Measurements from ENCODE around the gene KCNJ16. TPM values are rescaled to one million over a fixed set of nuclear protein-coding genes. Genes with fewer than 3 reads are reported as not detected.

Gene KCNJ16
- total RNA-seq, 2 donors from 2014 or later = 0.28 TPM; not detected in 1

DNA sequence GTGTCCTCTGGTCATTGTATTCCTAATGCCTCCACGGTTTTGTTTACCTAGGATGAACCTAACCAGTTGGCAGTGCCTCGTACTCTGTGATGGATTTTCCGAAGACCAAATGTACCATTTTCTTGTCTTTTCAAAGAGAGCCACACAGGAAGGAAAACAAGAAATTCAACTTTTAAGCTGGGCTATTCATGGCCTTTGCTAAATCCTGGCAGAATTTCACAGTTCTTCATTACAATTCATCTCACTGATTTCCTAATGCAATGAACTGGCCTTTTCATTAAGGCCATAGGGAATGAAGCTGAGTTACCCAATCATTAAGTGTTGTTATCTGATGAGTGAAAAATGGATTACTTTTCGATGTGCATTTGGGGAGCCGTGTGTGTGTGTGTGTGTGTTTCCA lies 7.9 kb upstream of the KCNJ16 start:
- Histone ChIP-seq H3K9me3 (no peaks in the 10 kb centered on the region), H3K4me3 (no peak overlapping the region), H3K27ac (no peak overlapping the region), H3K27me3 (replicated peaks; ENCODE audit: insufficient read depth) (no peaks in the 10 kb centered on the region), H3K4me1 (ENCODE audit: control insufficient read depth in 1 of 2, low read depth in 2 of 2) (no peaks in the 10 kb centered on the region), H3K36me3 (no peaks in the 10 kb centered on the region)
- DNase-seq (ENCODE audit: low spot score) (no peak), ATAC-seq (ENCODE audit: insufficient number of reproducible peaks, low FRiP score, low read depth) (no peak)
- TF ChIP-seq, protein P1, sequence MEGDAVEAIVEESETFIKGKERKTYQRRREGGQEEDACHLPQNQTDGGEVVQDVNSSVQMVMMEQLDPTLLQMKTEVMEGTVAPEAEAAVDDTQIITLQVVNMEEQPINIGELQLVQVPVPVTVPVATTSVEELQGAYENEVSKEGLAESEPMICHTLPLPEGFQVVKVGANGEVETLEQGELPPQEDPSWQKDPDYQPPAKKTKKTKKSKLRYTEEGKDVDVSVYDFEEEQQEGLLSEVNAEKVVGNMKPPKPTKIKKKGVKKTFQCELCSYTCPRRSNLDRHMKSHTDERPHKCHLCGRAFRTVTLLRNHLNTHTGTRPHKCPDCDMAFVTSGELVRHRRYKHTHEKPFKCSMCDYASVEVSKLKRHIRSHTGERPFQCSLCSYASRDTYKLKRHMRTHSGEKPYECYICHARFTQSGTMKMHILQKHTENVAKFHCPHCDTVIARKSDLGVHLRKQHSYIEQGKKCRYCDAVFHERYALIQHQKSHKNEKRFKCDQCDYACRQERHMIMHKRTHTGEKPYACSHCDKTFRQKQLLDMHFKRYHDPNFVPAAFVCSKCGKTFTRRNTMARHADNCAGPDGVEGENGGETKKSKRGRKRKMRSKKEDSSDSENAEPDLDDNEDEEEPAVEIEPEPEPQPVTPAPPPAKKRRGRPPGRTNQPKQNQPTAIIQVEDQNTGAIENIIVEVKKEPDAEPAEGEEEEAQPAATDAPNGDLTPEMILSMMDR (IDR thresholded peaks at IDR 0.05) = no peak

DNA sequence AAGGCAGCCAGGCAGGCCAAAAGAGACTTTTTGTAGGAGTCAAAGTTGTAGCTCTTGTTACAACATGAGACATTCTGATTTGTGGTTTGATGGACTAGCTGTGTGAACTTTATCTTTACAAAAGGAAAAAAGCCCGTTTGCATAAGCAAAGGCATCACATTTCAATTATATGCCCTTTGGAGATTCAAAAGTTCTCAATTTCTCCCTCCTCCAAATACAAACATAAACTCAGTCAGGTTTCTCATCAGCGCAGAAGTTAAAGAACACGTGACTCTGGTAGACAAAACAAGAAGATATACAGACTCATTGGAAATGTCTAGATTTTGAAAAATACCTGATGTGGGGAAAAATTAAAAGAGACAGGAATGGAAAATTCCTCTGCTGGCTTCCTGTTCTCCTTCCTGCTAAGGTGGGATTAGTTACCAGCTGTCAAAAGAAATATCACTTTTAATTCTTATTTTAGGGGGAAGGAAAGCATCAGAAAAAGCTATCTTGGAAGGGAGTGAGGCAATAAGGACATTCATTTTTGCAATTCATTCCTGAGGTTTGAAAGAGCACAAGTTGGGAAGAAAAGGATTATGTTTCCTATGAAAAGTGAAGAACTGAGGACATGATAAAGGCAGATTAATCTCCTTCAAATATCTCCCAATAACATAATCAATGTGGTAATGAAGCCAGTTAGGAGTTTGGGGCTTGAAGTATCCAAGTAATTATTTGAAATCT lies 4.6 kb upstream of the KCNJ16 start:
- DNase-seq (ENCODE audit: low spot score) (no peak), ATAC-seq (ENCODE audit: insufficient number of reproducible peaks, low FRiP score, low read depth) (no peak)
- Histone ChIP-seq H3K4me3 (no peak overlapping the region), H3K27ac (no peak overlapping the region), H3K36me3 (no peaks in the 10 kb centered on the region), H3K27me3 (replicated peaks; ENCODE audit: insufficient read depth) (no peaks in the 10 kb centered on the region), H3K9me3 (no peaks in the 10 kb centered on the region), H3K4me1 (ENCODE audit: control insufficient read depth in 1 of 2, low read depth in 2 of 2) (no peaks in the 10 kb centered on the region)
- TF ChIP-seq, protein P1 (IDR thresholded peaks at IDR 0.05) = no peak

DNA sequence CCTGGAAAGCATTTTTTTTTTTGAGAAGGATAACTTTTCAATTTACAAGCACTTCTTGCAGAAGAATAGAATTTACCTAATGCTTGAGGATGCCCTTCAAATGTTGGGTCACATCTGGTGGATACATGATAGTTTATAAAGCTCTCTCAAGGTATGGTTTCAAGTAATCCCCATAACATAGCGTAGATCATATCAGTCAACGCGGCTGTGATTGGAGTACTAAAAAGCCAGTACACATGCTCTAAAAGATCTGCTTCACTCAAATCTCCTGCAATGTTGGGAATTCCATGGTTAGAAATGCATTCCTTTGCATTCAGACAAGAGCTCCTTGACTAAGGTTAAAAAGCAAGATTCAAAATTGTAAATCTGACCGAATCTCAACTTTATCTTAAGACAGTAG lies 3.9 kb upstream of the KCNJ16 start:
- ATAC-seq (ENCODE audit: insufficient number of reproducible peaks, low FRiP score, low read depth) = no peak
- Histone ChIP-seq H3K27ac (no peak overlapping the region), H3K4me3 (no peak overlapping the region), H3K9me3 (no peaks in the 10 kb centered on the region), H3K27me3 (replicated peaks; ENCODE audit: insufficient read depth) (no peaks in the 10 kb centered on the region), H3K36me3 (no peaks in the 10 kb centered on the region), H3K4me1 (ENCODE audit: control insufficient read depth in 1 of 2, low read depth in 2 of 2) (no peaks in the 10 kb centered on the region)
- no peak for DNase-seq (ENCODE audit: low spot score)
- TF ChIP-seq, protein P1 (IDR thresholded peaks at IDR 0.05) = no peak

DNA sequence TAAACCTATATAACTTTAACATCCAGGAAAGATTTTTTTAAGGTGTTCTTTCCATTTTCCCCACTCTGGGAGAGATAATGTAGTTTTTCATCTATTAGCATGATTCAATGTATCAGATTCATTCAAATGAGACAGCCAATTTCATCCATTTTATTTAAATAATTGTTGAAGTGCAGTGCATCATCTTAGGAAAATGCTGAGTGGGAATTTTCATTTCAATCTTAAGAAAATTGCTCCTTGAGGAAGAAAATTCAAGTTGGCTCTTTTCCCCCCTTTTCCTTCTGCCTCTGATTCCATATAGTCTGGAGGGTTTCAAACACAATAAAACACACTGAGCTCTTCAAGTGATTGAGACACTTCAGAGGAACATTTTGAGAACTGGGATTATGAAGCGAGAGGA lies 3.4 kb upstream of the KCNJ16 start:
- Histone ChIP-seq H3K36me3 (no peaks in the 10 kb centered on the region), H3K4me1 (ENCODE audit: control insufficient read depth in 1 of 2, low read depth in 2 of 2) (no peaks in the 10 kb centered on the region), H3K4me3 (no peak overlapping the region), H3K27ac (no peak overlapping the region), H3K9me3 (no peaks in the 10 kb centered on the region), H3K27me3 (replicated peaks; ENCODE audit: insufficient read depth) (no peaks in the 10 kb centered on the region)
- DNase-seq (ENCODE audit: low spot score) (no peak), ATAC-seq (ENCODE audit: insufficient number of reproducible peaks, low FRiP score, low read depth) (no peak)
- TF ChIP-seq, protein P1 (IDR thresholded peaks at IDR 0.05) = no peak

DNA sequence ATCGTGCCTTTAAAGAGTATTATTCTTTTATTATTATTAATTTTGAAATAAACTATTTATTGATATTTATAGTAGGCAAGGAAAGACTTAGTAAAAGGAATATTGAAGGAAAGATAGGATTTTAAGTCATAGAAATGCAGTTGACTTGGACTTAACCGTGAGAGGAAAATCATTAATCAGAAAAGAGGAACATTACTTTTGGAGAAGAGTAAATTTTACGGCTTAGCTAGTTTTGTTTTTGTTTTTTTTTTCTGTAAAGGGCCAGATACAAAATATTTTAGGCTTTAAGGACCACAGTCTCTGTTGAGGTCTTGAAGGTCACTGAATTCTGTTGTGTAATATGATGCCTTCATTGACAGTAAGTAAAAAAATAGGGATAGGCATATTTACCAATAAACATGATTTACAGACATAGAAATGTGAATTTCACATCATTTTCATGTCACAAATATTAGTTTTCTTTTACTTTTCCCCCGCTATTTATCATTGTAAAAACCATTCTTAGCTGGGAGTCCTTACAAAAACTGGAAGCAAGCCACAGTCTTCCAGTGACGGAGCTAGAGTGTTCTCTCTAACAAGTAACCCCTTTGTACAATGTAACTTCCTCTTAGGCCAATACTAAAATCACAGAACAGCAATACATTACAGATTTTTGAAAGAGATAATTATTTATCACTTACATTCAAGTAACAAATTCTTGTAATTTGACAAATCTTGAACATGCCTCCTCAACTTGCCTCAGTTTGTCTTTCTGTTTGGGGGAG lies 2.3 kb upstream of the KCNJ16 start:
- H3K4me1 ChIP-seq (ENCODE audit: control insufficient read depth in 1 of 2, low read depth in 2 of 2) = no peaks in the 10 kb centered on the region
- H3K27me3 ChIP-seq (replicated peaks; ENCODE audit: insufficient read depth) = no peaks in the 10 kb centered on the region
- no peak overlapping the region for H3K4me3 ChIP-seq
- TF ChIP-seq, protein P1 (IDR thresholded peaks at IDR 0.05) = no peak
- H3K27ac ChIP-seq = no peak overlapping the region
- no peaks in the 10 kb centered on the region for H3K36me3 ChIP-seq
- DNase-seq (ENCODE audit: low spot score) (no peak), ATAC-seq (ENCODE audit: insufficient number of reproducible peaks, low FRiP score, low read depth) (no peak)
- H3K9me3 ChIP-seq = no peaks in the 10 kb centered on the region
